Inflammatory macrophage treated with lipopolysaccharide for 4 hours (primary cell): Measurements from ENCODE around the gene XPOT.
"Not testable (repeated sequence)": the region's sequence is repeated elsewhere in the genome, so short reads cannot be mapped to it uniquely, and the experiment has no call there.

ENCODE experiments used
- DNase-seq: peaks from one replicate; pipeline ENCODE4 v3.0.0-alpha.2; 2020

The XPOT gene

GRCh38 chr12:64403707-64404469 lies at the start of gene XPOT:
TSS of gene XPOT (plus strand) at chr12:64404392. CDS start at chr12:64410036, 5,644 bp downstream.
- DNase-seq = peak; percentile 96

DNA sequence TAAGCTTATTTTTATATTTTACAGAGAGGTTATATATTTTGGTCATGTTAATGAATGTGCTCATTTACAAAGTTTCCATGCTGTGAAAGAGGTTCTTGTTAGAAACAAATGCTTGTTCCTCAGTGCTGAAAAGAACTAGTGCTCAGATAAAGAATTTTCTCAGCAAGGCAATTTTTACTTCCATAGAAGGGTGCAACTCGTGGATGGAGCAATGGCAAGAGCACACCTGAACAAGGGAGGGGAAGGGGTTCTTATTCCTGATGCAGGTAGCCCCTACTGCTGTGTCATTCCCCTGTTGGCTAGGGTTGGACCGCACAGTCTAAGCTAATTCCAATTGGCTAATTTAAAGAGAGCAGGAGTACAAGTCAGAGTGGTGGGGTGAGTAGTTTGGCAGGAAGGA lies 48.0 kb upstream of the XPOT start:
- not testable (repeated sequence) for DNase-seq

GRCh38 chr12:64361173-64361572 lies 43.0 kb upstream of the XPOT start:
- DNase-seq = not testable (repeated sequence)

GRCh38 chr12:64362721-64363305 lies 41.4 kb upstream of the XPOT start:
- no peak for DNase-seq

- DNase-seq = no peak
These were observed 20.5 kb upstream of the XPOT start for GRCh38 chr12:64383675-64384074.

DNA sequence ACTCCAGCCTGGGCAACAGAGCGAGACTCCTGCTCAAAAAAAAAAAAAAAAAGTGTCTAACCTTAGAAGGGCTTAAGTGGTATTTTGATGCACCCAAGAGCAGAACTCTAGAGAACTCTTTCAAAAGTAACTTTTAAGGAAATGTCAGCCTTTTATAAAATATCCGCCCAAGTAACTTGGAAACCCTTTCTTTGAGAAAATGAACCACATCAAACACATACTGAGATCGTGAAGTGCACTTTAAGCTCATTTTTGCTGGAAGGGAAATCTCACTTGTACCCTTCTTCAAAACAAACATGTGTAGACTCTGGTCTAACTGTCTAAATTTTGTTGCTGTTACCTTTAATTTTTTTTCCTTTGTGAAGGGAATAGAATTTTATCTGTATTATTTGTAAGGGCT lies 19.2 kb upstream of the XPOT start:
- no peak for DNase-seq

- DNase-seq = no peak
These were observed 18.7 kb upstream of the XPOT start for GRCh38 chr12:64385468-64385867.

GRCh38 chr12:64387197-64387816 lies 16.9 kb upstream of the XPOT start:
- DNase-seq = no peak

DNA sequence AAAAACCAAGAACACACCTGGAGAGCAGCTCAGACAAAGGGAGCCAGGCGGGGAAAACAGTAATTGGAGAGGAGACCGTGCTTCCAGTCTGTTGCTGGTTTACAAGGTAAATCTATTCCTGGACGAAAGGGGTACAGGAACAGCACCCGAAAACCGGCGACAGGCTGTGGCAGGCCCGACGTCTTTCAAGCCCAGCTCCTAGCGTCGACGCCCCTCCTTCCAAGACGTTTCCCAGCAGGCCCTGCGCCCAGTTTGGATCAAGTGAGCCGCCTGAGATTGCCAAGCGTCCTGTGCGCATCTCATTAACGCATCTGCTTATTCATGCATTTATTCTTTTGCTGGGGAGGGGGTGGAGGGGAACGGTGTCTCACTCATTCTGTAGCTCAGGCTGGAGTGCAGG lies 15.0 kb upstream of the XPOT start:
- no peak for DNase-seq

DNA sequence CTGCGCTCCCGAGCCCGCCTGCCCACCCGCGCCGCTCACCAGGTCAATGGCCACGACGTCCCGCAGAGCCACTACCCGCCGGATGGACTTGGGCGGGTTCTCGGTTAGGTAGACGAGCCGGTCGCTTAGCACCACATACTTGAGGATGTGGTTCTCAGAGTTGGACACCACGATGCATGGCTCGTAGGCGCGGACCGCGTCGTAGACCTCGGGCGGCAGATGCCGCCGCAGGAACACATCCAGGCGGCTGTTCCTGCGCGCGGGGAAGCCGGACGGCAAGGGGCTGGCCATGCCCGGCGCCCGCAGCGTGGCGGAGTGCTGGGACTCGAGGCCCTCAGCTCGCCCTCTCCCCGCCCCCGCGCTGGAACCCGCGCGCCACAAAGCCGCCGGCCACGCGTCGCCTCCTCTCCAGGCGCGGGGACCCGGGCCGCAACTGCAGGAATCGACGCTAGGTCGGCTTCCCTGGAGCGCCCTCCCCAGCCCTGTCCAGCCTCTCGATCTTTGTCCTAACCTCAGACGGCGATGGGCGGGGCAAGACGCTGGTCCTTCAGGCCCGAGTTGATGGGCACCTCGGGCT lies 13.8 kb upstream of the XPOT start, which contains the start of gene C12orf56:
Gene C12orf56 (minus strand): TSS at position 484 of the 577 bp plus-strand sequence. CDS start 193 bp downstream, at position 291.
- peak; percentile 4 for DNase-seq

- peak; percentile 44 for DNase-seq
These were observed 12.0 kb upstream of the XPOT start for GRCh38 chr12:64392221-64392620.

DNA sequence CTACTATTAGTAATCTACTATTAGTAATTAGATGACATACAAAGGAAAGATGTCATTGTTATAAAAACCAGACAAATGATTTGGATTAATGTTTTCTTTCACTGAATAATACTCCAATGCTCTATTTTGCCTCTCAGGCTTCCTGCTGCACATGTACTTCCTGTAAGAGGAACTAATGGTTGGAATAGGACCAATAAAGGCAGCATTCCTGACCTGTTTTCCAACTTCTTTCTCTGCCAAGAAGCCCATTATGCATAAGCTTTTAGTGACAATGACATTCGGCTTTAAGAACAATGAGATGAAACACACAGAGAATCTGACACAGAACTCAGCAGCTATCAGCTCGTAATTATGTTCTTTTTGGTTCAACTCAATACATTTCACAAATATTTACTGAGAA lies 8.5 kb upstream of the XPOT start:
- DNase-seq = no peak

DNA sequence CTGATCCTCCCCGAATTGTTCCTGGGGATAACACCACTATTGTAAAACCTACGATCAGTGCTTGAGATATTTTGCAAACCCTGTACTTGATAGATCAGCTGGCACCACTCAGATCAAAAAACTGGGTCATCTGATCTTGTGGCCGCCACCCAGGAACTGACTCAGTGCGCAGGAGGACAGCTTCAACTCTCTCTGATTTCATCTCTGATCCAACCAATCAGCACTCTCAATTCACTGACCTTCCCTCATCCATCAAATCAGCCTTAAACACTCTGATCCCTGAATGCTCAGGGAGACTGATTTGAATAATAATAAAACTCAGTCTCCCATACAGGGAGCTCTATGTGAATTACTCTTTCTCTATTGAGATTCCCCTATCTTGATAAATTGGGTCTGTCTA lies 4.2 kb upstream of the XPOT start:
- DNase-seq = no peak

DNA sequence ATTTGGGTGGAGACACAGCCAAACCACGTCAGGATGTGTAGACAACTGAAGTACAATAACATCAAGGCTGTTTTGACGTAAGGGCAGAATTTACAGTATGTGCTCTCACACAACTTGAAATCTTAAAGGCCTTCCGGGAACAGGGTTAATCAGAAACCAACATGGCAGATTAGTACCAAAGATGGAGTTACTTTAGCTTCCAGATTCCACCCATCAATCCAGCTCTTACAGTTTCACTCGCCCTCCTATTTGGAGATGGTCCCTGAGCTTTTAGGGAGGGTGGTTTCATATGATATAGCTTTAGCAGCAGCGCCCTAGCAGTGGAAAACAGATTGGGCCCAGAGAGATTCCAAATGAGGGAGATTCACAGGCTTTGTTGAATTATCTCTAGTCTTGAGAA lies 2.0 kb upstream of the XPOT start:
- DNase-seq = no peak

DNA sequence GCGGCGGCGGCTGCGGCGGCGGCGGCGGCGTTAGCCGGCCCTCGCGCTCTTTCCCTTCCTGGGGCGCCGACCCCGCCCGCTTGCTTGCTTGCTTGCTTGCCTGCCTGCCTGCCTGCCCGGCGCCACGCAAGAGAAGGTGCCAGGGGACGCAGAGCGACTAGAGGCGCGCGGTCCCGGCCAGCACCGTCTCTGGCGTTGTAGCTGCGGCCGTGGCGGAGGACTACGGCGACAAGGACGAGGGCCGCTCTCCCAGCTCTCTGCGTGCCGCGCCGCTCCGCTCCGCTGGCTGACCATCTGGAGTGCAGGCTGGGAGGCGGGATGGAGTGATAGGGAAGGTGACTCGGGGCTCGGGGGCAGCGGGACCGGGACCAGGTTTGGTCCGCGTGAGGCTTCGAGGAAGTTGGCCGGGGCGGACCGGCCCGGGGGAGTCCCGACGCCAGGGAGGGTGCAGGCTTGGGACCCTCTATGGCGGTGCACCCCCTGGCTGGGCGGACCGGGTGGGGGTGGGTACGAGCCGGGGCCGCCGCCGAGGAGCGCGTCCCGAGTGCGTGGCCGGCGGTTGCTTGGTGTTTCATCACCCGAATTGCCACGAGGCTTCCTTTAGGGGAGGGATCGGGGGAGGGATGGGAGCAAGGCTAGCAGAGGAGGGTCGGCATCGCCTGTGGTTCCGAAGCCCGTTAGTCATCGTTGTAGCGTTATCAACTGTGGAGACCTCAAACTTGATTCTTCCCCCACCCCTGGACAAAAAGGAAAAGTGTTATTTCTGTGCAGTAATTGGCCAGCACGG lies 471 bp downstream of the XPOT start:
- peak; percentile 55 for DNase-seq

DNA sequence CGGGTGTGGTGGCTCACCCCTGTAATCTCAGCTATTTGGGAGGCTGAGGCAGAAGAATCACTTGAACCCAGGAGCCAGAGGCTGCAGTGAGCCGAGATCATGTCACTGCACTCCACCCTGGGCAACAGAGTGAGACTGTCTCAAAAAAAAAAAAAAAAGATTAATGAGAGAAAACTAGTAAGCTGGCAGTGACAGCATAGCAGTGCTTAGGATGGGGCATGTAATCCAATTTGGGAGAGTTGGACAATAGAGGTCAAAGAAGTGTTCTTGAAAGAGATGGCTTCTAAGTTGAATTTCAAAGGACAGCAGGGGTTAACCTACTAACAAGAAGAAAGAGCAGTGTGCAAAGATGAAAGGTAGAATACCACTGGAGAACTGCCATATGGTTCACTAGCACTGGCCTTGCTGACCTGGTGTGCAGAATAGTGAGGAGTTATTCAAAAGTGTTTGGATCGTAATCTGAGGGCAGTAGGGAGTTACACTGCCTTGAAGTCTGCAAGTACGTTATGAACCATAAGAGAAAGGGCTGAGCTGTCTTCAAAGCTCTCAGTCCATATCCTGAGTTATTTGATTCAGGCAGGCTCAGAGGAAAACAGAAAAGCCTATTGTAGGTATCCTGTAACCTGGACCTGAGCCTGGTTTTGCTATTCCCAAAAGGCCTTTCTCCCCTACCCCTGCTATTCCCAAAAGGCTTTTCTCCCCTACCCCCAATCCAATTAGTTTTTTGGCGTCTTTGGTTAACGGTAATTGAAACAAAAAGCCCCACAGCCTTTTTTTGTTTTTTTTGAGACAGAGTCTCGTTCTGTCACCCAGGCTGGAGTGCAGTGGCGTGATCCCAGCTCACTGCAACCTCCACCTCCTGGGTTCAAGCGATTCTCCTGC lies 3.4 kb downstream of the XPOT start:
- DNase-seq = no peak

GRCh38 chr12:64411427-64411826 lies 7.2 kb downstream of the XPOT start:
- DNase-seq = no peak

GRCh38 chr12:64412459-64412858 lies 8.3 kb downstream of the XPOT start:
- DNase-seq = no peak

- DNase-seq = no peak
These were observed 9.7 kb downstream of the XPOT start for GRCh38 chr12:64413884-64414283.

DNA sequence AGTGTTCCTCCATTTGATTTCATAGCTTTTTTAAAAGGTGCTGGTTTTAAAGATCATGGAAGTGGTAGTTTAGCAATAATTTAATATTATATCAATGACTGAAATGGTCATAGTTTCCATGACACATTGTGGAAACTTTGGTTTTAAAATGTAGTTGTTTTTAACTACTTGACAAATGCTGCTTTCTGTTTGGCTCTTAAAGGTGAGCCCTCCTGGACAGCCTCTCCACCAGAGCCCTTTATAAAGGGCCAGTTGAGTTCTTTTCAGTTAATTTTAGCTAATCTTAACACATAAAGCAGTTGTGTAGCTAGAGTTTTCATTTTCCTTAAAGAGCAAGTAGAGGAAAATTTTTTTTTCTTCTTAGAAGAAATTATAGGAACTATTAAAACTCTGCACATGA lies 14.0 kb downstream of the XPOT start:
- DNase-seq = no peak

- DNase-seq = peak; percentile 19
These were observed 15.5 kb downstream of the XPOT start for GRCh38 chr12:64419696-64420095.

GRCh38 chr12:64427988-64428387 lies 23.8 kb downstream of the XPOT start:
- no peak for DNase-seq
